Mesothelial cell of epicardium (in vitro differentiated cells): ENCODE data around the gene EXOC2. TPM values are rescaled to one million over a fixed set of nuclear protein-coding genes. Genes with fewer than 3 reads are reported as not detected.

Source experiments
- DNase-seq, 2 experiments: peaks; one replicate each; pipeline ENCODE4 v3.0.0; 2021; ENCODE audit warnings: low spot score in 2 of 2; ENCODE audit not compliant: unreplicated experiment in 2 of 2
- H3K27ac Mint-ChIP-seq: 2 replicates; pipeline ENCODE4 v1.8.0; 2021; ENCODE audit warnings: mixed read lengths
- H3K27me3 Mint-ChIP-seq: 2 replicates; pipeline ENCODE4 v1.8.0; 2021; ENCODE audit warnings: low read depth, mixed read lengths
- H3K36me3 Mint-ChIP-seq: 2 replicates; pipeline ENCODE4 v1.8.0; 2021; ENCODE audit warnings: mixed read lengths
- H3K4me1 Mint-ChIP-seq: 2 replicates; pipeline ENCODE4 v1.8.0; 2021; ENCODE audit warnings: mixed read lengths
- H3K4me3 Mint-ChIP-seq: 2 replicates; pipeline ENCODE4 v1.8.0; 2021; ENCODE audit warnings: mild to moderate bottlenecking, moderate library complexity, mixed read lengths
- H3K9me3 Mint-ChIP-seq: 2 replicates; pipeline ENCODE4 v1.8.0; 2021; ENCODE audit warnings: mixed read lengths
- CTCF ChIP-seq: fragments of 200-600 bp; sonication (generic); IDR thresholded peaks from one replicate; pipeline ENCODE4 v1.5.0; 2021; ENCODE audit warnings: antibody characterized with exemption; ENCODE audit not compliant: unreplicated experiment
- total RNA-seq: library from RNA; stranded (reverse); gene quantifications from 3 replicates; pipeline ENCODE4 v1.2.1, GENCODE V29; 2021

Gene EXOC2
- total RNA-seq, 1 donor from 2014 or later, result 22.9 TPM

- H3K4me3 Mint-ChIP-seq, result no peak overlapping the region
- H3K27ac Mint-ChIP-seq, result no peak overlapping the region
- DNase-seq, result no peak
- no peaks in the 10 kb centered on the region for H3K27me3 Mint-ChIP-seq
- H3K36me3 Mint-ChIP-seq, result peaks cover 42% of the 10 kb centered on the region
- H3K4me1 Mint-ChIP-seq, result no peaks in the 10 kb centered on the region
- peaks cover 26% of the 10 kb centered on the region for H3K9me3 Mint-ChIP-seq
- TF ChIP-seq CTCF, result no peak
These were observed 208.7 kb downstream of the EXOC2 start for GRCh38 chr6:484086-484745.

- Mint-ChIP-seq H3K36me3 (no peaks in the 10 kb centered on the region), H3K4me3 (no peak overlapping the region), H3K9me3 (peaks cover 8% of the 10 kb centered on the region), H3K27me3 (peaks cover 19% of the 10 kb centered on the region), H3K4me1 (no peaks in the 10 kb centered on the region), H3K27ac (no peak overlapping the region)
- DNase-seq, result no peak
- no peak for TF ChIP-seq CTCF
These were observed 217.6 kb downstream of the EXOC2 start for GRCh38 chr6:475314-475713.

GRCh38 chr6:474453-475185 is 218.3 kb downstream of the EXOC2 start:
- Mint-ChIP-seq H3K4me3 (no peak overlapping the region), H3K27me3 (peaks cover 19% of the 10 kb centered on the region), H3K36me3 (no peaks in the 10 kb centered on the region), H3K9me3 (peaks cover 2% of the 10 kb centered on the region), H3K4me1 (no peaks in the 10 kb centered on the region), H3K27ac (no peak overlapping the region)
- DNase-seq, result no peak
- TF ChIP-seq CTCF, result no peak

GRCh38 chr6:473768-474452 is 219.0 kb downstream of the EXOC2 start:
- no peak for TF ChIP-seq CTCF

GRCh38 chr6:473356-473755 is 219.6 kb downstream of the EXOC2 start:
- Mint-ChIP-seq H3K27me3 (peaks cover 19% of the 10 kb centered on the region), H3K4me1 (no peaks in the 10 kb centered on the region), H3K4me3 (no peak overlapping the region), H3K9me3 (no peaks in the 10 kb centered on the region), H3K36me3 (no peaks in the 10 kb centered on the region), H3K27ac (no peak overlapping the region)
- TF ChIP-seq CTCF, result no peak
- DNase-seq, result no peak

More at GRCh38 chr6:473768-474452, 219.0 kb downstream of the EXOC2 start:
- no peaks in the 10 kb centered on the region for H3K9me3 Mint-ChIP-seq
- no peak overlapping the region for H3K27ac Mint-ChIP-seq
- H3K4me1 Mint-ChIP-seq, result no peaks in the 10 kb centered on the region
- H3K27me3 Mint-ChIP-seq, result peaks cover 19% of the 10 kb centered on the region
- no peak for DNase-seq
- no peaks in the 10 kb centered on the region for H3K36me3 Mint-ChIP-seq
- no peak overlapping the region for H3K4me3 Mint-ChIP-seq
